HG03520 (cell line): ENCODE results near the gene NT5C1A.

Source experiments
- ATAC-seq: cut with Tn5 transposase; IDR thresholded peaks from one replicate; pipeline ENCODE4 v1.9.1; 2021; ENCODE audit warnings: mild to moderate bottlenecking, moderate library complexity; ENCODE audit not compliant: unreplicated experiment

Gene NT5C1A

DNA sequence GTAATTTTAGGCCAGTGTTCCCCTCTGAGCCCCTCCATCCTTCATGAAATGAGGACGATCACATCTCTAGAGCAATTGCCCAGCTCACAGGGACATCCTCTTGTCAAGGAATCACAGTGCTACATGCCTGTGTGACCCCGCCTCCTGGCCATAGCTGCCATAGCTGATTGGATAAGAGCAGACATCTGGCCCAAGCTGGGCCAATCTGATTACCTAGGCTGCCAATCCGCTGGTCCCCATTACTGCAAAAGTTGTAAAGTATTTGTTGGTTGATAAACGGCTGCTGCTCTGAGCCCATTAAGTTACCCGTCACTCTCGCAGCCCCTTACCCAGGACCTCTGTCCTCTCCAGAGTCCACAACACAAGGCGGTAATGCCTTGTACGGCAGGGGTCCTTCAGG lies 8.3 kb downstream of the NT5C1A start:
- no peak for ATAC-seq

DNA sequence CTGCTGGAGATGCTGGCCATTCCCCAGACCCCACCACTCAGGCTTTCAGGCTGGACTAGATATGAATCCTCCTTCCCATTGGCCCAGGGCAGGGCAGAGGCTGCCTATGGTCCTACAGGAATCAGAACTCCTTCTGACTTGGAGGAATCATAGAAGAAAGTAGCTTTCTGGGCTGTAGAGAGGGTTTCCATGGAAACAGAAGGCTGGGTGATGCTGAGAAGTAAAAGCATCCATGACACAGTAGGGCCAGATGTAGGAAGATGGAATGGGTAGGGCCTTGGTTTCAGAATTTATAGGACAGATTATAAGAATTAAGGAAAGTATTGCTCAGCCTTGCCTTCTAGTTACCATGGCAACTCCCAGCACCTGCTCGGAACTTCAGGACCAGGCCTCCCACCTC lies 9.0 kb downstream of the NT5C1A start:
- no peak for ATAC-seq

DNA sequence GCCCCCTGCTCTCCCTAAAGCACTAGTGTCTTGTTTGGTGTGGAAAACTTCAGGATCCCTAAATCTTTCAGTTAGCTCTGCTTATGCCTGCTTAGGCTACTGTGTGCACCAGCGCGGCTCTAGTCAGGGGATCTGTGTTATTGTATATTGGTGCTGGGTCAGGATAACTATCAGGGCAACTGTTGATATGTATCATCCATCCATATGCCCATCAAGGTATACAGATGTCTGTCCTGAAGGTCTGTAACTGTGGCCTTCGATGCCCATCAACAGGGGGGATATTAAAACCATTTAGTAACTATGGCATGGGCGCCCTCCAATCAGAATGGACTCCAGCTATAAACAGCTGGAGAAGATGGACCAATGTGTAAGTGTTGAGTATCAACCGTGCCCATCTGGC lies 12.4 kb downstream of the NT5C1A start:
- no peak for ATAC-seq

DNA sequence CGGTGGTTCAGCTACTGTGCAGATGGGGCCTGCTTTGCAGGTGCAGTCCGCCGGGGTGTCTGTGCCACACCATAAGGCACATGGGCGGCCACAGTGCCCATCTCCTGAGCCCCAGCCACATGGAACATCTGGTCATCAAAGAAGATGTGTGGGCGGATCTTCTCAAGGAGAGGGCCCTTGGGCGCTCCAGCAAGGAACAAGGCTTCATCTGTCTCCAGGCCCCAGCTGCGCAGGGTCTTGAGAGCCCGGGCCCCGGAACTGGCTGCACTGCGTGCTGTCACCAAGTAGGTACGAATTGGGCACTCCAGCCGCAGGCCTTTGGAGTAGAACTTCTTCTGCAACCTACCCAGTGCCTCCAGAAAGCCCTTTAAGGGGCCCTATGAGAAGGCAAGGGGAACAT lies 12.8 kb downstream of the NT5C1A start:
- no peak for ATAC-seq

DNA sequence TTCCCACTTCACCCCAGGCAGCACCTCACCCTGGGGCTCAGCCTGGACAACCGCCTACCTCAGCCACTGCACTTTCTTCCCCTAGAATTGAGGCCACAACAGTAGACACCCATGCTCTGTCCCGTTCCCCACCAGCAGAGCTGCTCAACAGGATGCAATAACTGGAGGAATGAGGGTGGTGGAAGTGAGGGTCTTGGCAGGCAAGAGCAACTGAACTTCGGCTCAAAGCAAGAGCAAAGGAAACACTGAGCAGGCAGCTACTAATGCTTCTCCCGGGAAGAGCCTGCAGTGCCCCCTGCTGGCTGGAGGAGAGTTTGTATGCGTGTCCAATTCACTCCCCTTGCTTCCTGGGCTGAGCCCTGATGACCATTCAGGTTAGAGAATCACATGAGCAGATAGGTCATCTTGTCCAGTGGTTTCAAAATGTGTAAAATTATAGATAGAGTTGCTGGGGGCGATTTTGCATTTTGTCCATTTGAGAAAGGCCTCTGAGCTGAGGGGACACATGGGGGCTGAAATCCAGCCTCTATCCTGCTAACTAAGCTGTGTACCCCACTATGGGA lies 13.9 kb downstream of the NT5C1A start:
- no peak for ATAC-seq

DNA sequence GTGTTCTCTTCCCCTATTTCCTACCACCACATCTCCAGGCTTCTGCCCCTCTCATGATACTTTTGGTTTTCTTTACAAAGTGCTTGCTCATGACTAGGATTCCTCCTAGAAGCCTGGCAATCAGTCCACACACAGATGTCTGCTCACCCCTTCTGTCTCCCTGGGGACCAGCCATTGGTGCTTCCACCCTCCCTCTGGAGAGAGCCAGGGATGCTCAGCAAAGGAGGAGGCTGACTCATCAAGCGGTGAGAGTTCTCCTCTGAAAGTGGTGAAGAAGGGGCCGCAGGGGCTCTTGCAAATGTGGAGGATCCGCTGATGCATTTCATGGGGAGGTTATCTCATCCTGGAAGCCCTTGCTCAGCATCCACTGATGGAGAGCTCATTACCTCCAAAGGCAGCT lies 14.5 kb downstream of the NT5C1A start:
- ATAC-seq, result no peak

DNA sequence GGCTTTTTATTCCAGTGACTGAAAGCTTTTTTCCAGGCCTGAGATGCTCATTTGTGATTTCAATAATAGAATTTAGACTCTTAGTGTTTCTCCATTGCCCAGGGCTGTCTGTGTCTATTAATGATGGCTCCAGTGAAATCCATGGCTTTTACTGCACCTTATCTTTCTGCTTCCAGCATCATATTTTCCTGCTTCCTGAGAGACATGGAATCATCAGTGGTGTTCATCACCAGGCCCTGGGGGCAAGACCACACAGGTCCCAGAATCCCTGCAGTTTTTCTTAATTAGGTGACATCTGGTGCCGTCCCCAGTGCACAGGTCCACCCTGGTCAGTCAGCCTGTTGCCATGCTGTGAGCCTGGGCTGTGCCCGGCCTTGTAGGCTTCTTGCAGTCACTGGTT lies 15.5 kb downstream of the NT5C1A start:
- no peak for ATAC-seq

DNA sequence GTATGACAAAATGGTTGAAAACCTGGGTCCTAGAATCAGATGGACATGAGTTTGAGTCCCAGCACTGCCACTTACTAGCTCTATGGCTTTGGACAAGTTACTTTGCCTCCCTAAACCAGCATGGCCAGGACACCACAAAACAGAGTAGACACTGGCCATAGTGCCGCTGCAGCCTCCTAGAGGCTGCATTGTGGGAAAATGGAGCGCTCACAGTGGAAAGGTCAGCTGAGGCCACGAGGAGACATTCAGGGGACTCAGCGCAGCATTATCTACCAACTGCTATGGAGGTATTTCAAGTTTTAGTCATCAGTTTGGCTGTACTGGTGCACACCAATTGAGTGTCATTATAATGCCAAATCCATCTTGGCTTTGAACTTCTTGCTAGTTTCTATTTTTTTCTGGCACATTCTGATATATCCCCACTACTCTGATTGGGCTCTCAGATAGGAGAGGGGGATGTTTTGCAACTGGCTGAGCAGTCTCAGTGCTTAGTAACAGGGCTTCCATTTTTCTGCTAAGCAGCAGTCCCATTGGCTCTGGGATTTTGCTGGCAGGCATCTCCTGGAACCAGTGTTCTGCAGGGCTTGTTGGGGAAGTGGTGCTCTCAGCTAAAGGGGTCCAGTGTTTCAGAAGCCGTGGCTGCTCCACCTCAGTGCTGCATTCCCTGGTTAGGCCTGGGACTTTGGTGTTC lies 16.2 kb downstream of the NT5C1A start:
- no peak for ATAC-seq

DNA sequence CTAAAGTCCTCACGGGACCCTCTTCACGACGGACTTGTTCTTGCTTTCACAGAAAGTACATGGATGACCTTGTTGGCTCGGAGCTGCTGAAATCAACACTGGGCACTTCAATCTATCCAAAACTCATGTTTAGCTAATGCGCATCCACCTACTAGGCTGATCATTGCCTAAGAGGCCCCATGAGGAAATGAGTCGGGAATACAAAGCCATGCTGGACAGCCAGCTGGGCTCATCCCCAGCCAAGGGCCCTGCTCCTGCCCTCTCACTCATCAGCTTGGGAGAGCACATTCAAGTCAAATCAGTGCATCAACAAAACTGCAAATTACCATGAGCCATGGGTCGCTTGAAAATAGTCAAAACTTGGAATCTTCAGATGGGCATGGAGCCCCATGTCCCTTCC lies 17.6 kb downstream of the NT5C1A start:
- no peak for ATAC-seq

DNA sequence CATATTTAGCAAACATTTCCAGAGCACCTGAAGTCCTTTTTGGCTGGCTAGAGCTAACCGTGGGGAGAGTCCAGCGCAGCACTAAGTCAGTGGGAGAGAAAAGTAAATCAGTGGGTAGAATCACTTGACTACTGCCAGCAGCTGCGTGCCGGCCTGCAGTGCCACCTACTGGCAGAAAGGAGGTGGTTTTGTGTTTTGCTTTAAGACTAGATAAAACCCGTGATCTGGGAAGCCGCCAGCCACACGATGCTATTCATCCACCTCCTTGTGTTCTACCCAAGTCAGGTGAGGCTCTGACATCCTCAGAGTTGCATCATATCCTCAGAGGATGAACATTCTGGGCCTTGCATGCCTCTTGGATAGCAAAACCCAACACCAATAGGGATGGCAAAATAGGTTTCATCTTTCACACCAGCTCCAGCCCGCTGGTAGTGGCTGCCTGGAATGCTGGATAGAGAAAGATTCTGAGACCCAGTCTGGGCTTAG lies 18.3 kb downstream of the NT5C1A start:
- no peak for ATAC-seq

DNA sequence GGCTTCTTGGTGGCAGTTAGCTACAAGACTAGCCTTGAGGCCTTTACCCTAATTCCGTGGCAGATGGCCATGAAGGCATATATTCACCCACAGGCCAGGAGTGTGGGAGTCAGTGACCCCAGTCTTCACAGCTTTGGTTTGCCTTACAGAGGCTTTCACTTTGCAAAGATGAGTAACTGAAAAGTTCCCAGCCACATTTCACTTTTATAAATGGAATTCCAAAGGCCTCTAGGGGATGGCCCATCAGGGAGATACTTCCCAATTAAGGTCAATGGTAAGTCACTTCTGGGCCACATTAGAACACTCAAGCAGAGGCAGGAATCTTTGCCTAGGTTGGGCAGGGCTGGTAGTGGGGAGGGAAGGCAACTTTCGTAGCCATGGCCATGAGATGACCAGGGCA lies 19.4 kb downstream of the NT5C1A start:
- no peak for ATAC-seq

DNA sequence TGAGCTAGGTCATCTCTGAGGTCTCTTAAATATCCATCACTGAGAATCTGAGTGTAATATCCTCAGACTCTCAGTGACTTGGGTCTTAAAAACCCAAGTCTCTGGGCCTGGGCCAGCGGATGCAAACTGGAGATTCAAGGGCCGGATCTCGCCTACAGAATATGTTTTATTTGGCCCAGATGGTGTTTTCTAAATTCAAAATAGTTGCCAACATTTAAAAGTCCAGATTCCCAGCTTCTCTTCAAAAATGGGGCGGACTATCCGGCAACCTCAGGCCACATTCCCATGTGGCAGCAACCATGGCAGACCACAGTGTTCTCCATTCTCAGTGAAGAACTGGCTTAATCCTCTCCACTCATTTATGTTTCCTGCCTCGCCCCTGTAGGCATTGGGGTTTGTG lies 19.8 kb downstream of the NT5C1A start:
- ATAC-seq, result no peak

DNA sequence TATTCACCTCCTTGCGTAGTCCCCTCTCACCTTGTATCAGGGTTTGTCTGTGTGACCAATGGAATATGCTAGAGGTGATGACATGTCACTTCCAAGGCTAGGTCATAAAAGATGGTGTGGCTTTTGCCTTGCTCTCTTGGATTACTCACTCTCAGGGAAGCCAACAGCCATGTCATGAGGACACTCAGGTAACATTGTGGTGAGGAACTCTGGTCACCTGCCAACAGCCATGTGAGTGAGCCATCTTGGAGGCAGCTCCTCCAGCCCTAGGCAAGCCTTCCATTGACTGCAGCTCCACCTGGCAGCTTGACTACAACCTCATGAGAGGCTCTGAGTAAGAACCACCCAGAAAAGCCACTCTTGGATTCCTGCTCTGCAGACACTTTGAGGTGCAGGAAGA lies 21.5 kb downstream of the NT5C1A start:
- ATAC-seq, result no peak

DNA sequence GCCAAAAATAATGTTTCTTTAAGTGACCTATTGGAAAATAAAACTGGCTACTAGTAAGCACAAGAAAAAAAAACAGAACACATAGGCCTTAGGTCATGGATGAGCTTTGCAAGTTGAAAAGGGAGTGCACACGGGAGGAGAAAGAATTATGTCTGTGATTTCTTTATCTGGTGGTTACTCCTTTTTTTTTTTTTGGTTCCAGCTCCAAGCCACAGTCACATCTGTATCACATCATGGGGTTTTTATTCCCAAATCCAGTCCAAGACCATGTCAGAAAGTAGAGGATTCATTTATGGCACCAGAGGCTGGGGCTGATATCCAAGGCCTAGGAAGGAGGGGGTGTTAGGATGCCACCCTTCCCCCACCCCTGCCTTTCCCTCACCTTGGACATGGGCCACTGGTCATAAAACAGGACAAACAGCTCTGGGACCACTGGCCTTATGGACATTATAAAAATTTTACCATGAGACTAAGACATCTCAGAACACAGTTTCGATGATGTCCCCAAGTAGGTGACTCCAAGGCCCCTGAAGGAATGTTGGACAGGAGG lies 22.2 kb downstream of the NT5C1A start:
- no peak for ATAC-seq

DNA sequence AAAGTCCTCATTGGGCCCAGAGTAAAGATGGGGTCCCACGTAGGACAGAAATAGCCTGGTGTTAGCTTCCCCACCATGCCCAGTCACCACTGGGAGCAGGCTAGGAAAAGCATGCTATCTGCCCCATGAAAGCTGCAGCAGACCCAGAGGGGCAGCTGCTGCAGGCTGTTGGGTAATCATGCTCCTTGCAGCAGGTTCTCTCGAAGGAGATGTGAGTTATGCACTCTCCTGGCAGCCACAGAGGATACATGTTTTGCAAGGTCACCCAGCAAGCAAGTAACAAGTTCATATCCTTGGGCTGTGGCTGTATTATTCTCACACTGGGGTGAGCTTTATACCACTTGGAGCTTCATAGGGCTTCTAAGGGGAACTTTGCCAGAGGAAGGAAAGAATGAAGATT lies 23.4 kb downstream of the NT5C1A start:
- ATAC-seq, result no peak

DNA sequence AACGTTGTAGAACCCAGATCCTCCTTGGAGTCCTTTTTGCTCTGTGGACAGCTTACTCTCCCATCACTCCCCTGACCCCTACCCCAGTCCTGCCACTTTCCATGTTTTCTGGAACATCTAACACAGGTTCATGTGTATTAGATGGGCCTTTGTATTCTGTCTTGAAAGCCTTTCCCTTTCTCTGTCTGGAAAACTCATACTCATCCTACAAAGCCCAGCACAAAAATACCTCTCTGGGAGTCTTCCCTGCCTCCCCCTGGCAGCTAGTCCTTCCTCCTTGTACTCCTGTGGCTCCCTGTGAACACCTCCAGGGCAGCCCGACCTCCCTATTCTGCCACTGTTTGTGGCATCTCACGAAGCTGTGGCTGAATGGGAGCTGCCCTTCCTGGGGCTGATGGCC lies 24.7 kb downstream of the NT5C1A start:
- ATAC-seq, result no peak

DNA sequence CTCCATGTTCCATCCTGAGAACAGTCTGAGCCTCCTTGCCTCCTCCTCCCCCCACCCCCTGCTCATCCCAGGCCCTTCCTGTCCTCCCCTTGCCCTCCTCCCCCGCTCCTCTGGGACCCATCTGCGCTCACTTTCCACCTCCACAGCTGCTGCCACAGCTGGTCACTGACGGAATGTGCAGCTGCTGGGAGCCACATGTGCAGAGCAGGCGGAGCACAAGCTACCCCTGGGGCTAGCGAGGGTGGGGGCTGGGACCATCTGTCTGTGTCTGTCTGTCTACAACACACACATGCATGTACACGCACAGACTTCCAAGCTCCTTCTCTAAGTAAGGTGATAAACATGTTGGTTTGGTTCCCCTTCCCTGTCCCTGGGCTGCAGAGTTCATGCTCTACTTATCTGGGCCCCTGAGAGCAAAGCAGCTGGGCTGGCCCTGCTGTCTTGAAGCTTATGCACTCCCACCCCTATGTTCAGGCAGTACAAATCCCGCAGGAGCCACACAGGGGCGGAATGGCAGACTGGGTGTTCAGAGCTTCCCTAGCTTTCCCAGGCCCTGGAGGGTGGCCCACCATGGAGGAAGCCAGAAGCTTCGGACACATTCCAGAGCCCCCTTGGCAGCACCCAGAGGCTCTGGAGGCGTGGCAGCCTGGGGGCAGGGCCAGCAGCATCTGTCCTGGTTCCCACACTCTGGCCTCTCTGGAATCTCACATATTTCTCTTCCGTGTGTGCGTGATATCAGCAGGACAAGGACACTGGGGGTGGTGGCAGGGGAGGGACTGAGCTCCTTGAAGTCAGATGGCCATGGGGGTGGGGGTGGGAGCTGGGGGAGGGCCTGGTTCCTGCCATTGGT lies 25.4 kb downstream of the NT5C1A start:
- no peak for ATAC-seq

DNA sequence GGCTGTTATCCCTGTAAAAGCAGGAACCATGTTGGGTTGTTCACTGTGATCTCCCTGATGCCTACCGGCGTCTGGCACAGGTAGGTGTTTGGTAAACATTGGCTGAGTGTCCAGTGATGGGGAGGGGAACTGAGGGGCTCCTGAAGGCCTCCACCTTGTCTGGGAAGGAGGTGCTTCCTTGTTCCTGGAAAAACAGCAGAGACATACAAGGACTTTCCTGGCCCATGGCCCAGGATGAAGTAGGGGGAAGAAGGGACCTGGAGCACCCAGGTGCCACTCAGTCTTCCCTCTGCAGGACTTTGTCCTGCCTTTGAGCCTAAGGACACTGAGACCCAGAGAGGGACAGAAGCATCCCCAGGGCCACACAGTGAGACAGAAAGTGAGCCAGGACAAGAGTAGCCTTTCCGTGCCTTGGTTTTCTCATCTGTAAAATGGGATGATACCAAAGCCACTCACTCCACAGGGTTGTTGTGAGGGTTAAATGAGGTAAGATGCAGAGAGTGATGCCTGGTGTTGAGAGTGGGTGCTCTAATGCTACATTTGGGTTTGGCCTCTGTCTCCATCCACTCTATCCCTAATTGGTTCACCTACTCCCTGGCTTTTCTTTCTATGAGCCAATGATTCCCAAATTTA lies 26.4 kb downstream of the NT5C1A start:
- ATAC-seq, result no peak

DNA sequence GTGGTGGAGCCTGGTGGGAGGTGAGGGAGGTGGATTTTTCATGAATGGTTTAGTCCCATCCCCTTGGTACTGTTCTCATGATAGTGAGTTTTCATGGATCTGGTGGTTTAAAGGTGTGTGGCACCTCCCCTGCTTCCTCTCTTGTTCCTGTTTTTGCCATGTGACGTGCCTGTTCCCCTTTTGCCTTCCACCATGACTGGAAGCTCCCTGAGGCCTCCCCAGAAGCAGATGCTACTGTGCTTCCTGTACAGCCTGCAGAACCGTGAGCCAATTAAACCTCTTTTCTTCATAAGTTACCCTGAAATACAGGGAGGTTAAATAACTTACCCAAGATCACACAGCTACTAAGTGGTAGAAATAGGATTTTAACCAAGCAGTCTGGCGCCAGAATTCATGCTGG lies 28.2 kb downstream of the NT5C1A start:
- no peak for ATAC-seq

DNA sequence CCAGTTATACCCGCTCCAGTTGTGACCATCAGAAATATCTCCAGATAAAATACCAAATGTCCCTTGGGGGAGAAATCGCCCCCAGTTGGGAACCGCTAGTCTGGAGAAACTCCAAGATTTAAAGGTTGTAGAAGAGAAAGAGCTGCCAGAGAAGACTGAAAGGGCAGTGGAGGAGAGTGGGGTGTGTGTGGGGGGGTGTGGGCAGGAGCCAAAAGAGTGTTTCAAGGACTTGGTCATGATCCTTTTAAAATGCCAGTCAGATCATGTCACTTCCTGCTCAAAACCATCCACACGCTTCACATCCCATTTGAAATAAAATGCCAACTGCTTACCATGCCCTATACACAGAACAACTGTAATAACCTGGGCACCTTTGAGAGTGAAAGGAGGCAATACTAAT lies 29.1 kb downstream of the NT5C1A start:
- no peak for ATAC-seq

DNA sequence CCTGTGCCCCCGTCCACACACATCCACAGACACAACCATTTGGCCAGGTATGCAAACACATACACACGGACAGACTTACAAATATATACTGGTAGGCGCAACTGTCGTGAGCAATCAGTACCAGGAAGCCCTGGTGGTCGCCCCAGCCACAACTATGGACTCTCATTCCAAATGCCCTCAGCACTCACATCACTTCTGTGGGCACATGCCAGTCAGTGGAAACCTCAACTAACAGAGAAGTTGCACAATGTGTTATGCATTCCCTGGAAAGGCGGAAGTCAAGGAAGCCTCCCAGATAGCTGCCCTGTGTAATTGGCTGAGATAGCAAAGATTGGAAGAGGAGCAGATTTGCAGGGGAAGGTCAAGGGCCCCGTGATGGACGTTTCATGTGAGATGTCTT lies 31.0 kb downstream of the NT5C1A start:
- ATAC-seq, result no peak
